H1 (cell line): ENCODE measurements around the gene DENND4A. TPM values are rescaled to one million over a fixed set of nuclear protein-coding genes. Genes with fewer than 3 reads are reported as not detected.

Source experiments
- GABPA ChIP-seq: IDR thresholded peaks from 2 replicates; pipeline ENCODE4 v1.6.1; 2011; ENCODE audit warnings: mild to moderate bottlenecking, low read length, moderate library complexity, borderline replicate concordance; ENCODE audit not compliant: insufficient read depth
- POLR2AphosphoS5 ChIP-seq: IDR thresholded peaks from 2 replicates; pipeline ENCODE4 v1.6.1; 2011; ENCODE audit warnings: low read depth, low read length
- RNF2 ChIP-seq: fragments of 200-900, 300-1000 bp; sonication (generic); IDR thresholded peaks from 2 replicates; pipeline ENCODE4 v1.7.1; 2016; ENCODE audit warnings: borderline replicate concordance, low read depth, mild to moderate bottlenecking, antibody characterized with exemption, low read length; ENCODE audit not compliant: poor library complexity, severe bottlenecking; ENCODE audit errors: missing control alignments
- SRF ChIP-seq: IDR thresholded peaks from 2 replicates; pipeline ENCODE4 v1.6.1; 2011; ENCODE audit warnings: mild to moderate bottlenecking, low read depth, low read length, moderate library complexity
- polyA plus RNA-seq, 7 experiments: library from polyadenylated mRNA; depleted of rRNA in 3 of 7; stranded (reverse) in 5 of 7; unstranded in 2 of 7; fragments of >200 nt in 5 of 7; fragments of 200-250 nt in 2 of 7; gene quantifications; 1 replicate in 5 of 7; 2 replicates in 1 of 7; 4 replicates in 1 of 7; pipeline versions ENCODE4 v1.2.1 to v1.2.3, GENCODE V29; 2011 to 2013; ENCODE audit warnings: missing spikeins in 2 of 7, mixed read lengths in 2 of 7
- total RNA-seq: library from RNA; stranded (reverse); fragmentation: NEBNext Ultra II Directional; extraction: Animal tissue kit (Norgen Biotek cat#: 25700); gene quantifications from 2 replicates; pipeline ENCODE4 v1.2.1, GENCODE V29; 2021

Gene DENND4A
- total and polyA plus RNA-seq, 2 of the 8 experiments (the other 6 are each of a cell fraction or from before 2014, with no cell fraction given): 1.3 to 4.7 TPM

- TF ChIP-seq RNF2: no peak
- TF ChIP-seq GABPA: no peak
- TF ChIP-seq SRF: no peak
- TF ChIP-seq POLR2AphosphoS5: no peak
Measured at GRCh38 chr15:65821070-65821469, 29.0 kb upstream of the DENND4A start (continued).
